GM18502 (cell line): ENCODE results near the gene MYH16.
"Not testable (repeated sequence)": the region's sequence is repeated elsewhere in the genome, so short reads cannot be mapped to it uniquely, and the experiment has no call there.

Experiments used
- ATAC-seq: cut with Tn5 transposase; IDR thresholded peaks from one replicate; pipeline ENCODE4 v1.9.1; 2021; ENCODE audit warnings: mild to moderate bottlenecking; ENCODE audit not compliant: unreplicated experiment, poor library complexity

MYH16 gene

GRCh38 chr7:99272476-99273045 is at the start of gene MYH16:
MYH16 (plus strand) TSS chr7:99272839.
- ATAC-seq, result no peak

DNA sequence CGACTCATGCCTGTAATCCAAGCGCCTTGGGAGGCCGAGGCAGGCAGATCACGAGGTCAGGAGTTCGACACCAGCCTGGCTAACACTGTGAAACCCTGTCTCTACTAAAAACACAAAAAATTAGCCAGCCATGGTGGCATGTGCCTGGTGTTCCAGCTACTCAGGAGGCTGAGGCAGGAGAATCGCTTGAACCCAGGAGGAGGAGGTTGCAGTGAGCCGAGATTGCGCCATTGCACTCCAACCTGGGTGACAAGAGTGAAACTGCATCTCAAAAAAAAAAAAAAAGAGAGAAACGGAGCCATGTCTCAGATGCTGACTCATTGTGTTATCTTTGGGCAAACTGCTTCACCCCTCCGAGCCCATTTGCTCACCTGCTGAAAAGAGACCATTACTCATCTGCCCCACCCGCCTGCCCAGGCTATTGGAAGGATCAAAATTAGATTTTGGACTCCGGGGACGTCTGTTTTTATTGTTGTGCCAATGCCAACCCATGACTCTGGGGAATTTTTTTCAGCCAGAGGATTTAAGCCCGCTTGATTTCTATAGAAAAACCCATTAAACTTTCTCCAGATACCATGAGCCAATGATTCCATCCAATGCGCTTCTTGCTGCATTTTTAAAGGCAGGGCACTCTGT is 48.3 kb upstream of the MYH16 start:
- ATAC-seq, result not testable (repeated sequence)

DNA sequence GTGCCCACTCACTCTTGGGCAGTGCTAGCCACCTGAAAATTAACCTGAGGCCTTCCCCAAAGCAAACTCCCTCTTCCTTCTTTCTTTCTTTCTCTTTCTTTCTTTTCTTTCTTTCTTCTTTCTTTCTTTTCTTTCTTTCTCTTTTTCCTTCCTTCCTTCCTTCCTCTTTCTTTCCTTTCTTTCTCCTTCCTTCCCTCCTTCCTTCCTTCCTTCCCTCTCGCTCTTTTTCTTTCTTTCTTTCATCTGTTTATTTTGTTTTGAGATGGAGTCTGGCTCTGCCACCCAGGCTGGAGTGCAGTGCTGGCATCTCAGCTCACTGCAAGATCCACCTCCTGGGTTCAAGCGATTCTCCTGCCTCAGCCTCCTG is 47.8 kb upstream of the MYH16 start:
- no peak for ATAC-seq

GRCh38 chr7:99229234-99229633 is 43.4 kb upstream of the MYH16 start:
- ATAC-seq, result no peak

DNA sequence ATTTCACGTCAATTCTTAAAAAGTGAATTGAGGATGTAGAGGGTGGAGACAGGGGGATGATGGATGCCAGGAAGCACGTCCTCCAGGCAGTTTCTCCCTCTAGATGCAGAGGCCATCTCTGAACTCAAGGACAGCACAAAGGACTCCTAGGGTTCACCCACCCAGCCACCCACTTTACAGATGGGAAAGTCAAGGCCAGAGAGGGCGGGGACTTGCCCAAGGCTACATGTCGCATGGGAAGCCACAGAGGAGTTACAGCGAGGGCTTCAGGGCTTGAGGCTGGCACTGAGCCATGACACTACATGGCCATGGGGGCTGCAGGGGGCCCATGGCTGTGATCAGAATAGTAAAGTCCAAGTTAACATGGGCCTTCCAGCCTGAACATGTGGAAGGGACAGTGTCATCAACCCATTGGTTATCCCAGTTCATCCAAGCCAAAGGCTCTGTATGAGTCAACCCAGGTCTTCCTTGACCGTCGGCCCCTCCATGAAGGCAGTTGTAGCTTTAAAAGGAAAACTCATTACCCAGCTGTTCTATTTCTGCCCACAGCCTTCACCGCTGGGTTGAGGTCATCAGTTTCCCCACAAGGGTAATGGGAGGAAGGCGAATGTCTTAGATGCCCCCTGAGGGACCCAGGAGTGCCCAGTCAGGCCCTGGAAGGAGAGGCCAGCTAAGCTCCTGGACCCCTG is 40.4 kb upstream of the MYH16 start:
- ATAC-seq, result no peak

- ATAC-seq, result not testable (repeated sequence)
Observed at GRCh38 chr7:99232955-99233354, 39.7 kb upstream of the MYH16 start.

DNA sequence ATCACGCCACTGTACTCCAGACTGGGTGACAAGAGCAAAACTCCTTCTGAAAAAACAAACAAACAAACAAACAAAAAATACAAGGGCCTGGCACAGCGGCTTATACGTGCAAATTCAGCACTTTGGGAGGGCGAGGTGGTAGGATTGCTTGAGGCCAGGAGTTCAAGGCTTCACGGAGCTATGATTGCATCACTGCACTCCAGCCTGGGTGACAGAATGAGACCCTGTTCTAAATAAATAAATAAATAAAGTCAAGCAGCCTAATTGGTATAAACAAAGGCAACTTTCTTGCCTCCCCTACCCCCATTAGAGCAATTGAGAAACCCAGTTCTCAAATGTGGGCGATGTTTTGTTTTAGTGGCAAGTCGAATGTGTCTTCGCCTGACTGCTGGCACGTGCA is 38.5 kb upstream of the MYH16 start:
- ATAC-seq, result no peak

DNA sequence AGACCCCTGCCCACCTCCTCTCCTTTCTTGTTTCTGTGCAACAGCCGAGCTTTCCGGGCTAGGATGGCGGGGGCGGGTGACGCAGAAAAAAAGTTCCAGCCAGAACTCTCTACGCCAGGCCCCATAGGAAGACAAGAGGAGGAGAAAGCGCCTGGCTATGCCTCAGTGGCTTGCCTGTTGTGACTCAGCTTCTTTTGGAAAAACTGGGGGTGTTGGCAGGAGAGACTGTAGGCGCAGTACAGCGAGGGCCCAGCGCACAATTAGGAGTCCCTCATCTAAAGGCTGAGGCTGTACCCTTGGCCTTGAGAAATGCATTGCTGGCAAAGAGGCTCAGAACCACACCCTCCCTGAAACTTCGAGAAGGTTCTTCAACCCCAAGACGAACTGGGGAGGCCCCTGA is 36.7 kb upstream of the MYH16 start:
- ATAC-seq, result no peak

DNA sequence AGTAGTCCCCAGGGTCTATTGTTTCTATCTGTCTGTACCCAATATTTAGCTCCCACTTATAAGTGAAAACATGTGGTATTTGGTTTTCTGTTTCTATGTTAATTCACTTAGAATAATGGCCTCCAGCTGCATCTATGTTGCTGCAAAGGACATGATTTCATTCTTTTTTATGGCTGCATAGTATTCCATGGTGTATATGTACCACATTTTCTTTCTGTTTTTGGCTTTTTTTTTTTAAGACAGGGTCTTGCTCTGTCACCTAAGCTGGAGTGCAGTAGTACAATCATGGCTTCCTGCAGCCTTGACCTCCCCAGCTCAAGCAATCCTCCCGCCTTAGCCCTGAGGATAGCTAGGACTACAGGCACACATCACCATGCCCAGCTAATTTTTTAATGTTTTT is 34.8 kb upstream of the MYH16 start:
- ATAC-seq, result not testable (repeated sequence)

GRCh38 chr7:99238558-99239341 is 33.9 kb upstream of the MYH16 start:
- no peak for ATAC-seq

DNA sequence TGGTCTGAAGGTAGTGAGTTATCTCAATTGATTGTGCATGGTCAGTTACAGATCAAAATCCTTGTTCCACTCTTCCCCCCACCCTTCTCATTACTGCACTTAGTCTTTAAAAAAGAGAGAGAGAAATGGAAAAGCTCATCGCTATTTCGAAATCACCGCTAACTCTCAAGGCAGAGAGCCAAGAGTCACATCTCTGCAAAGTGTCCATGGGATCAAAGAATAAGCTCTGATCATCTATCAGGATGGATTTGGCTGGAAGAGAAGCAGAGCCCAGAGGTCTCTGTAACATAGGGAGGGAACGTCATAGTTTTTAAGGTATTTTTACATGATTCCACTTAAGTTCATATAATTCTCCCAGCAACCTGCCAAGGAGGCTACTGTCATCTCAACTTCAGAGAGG is 30.0 kb upstream of the MYH16 start:
- ATAC-seq, result no peak

- no peak for ATAC-seq
Observed at GRCh38 chr7:99243751-99244337, 28.8 kb upstream of the MYH16 start.

- ATAC-seq, result no peak
Observed at GRCh38 chr7:99244939-99245338, 27.7 kb upstream of the MYH16 start.

DNA sequence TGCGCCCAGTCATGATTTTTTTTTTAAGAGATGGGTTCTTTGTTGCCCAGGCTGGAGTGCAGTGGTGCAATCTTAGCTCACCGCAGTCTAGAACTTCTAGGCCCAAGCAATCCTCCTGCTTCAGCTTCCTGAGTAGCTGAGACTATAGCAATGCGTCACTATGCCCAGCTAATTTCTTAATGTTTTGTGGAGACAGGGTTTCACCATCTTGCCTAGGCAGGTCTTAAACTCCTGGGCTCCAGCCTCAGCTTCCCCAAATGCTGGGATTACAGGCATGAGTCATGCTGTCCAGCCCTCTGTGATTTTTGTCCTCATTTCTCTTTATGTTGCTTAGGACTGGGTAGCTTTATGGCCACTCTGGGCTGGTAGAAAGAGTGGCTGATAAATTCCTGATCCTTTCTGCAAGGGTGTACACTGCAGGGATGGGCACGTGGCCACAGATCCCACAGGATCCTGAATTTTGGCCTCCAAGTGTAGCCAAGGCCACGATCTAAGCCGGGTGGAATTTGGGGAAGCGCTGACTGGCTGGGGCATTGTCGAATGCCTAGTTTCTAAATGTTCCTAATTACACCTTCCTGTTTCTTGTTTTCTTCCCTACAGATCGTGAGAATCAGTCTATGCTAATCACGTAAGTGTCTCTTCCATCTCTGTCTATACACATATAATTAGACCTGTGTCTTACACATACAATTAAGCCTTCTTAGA is 24.1 kb upstream of the MYH16 start:
- no peak for ATAC-seq

DNA sequence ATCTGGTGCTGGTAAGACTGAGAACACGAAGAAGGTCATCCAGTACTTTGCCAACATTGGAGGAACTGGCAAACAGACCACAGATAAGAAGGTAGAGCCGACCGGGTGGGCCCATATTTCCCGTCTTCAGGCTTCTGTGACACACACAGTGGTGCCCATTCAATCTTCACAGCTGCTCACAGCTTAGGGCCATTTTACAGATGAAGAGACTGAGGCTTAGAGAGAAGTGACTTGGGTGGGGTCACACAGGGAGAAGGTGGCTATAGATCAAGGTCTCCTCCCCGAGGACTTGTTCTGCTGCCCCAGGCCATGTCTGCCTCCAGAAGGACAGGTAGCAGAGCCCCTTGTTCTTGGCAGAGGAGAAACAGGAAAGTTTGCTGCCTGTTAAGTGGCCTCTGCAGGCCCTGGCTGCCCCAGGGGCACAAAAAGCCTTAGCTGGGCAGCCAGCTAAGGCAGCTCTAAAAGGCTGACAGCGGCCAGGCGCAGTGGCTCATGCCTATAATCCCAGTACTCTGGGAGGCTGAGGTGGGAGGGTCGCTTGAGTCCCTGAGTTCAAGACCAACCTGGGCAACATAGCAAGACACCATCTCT is 22.6 kb upstream of the MYH16 start:
- ATAC-seq, result no peak

- no peak for ATAC-seq
Observed at GRCh38 chr7:99252166-99252895, 20.3 kb upstream of the MYH16 start.

DNA sequence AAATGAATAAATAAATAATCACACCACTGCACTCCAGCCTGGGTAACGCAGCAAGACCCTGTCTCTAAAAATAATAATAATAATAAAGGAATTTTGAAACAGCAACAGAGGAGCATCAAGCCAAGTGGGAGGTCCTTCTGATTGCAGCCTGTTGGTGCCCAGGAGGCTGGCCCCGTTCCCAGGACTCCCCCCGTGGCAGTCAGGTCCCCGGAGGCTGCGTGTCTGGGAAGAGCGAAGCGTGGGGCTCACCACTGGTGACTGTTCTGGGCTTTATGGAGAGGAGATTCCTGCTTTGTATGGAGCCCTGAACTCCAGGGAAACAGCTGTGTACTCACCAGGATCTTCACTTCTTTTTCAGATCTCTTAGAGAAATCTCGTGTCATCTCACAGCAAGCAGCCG is 19.3 kb upstream of the MYH16 start:
- no peak for ATAC-seq

GRCh38 chr7:99254390-99254789 is 18.2 kb upstream of the MYH16 start:
- no peak for ATAC-seq

GRCh38 chr7:99255463-99255862 is 17.2 kb upstream of the MYH16 start:
- ATAC-seq, result no peak
